GM12891 (cell line): Measurements from ENCODE around the gene C2orf72. TPM values are rescaled to one million over a fixed set of nuclear protein-coding genes. Genes with fewer than 3 reads are reported as not detected.

ENCODE experiments used
- DNase-seq: peaks from one replicate; pipeline ENCODE4 v3.0.0; 2011; ENCODE audit warnings: low spot score; ENCODE audit not compliant: insufficient read length
- FAIRE-seq: peaks from 2 replicates; lab custom pipeline; 2011; peaks lifted over from hg19 to GRCh38; lab: Jason Lieb, UNC
- PAX5 ChIP-seq: IDR thresholded peaks from 2 replicates; pipeline ENCODE4 v1.6.1; 2011; ENCODE audit warnings: low read length, moderate library complexity, mild to moderate bottlenecking; ENCODE audit not compliant: insufficient read depth, severe bottlenecking
- POLR2A ChIP-seq: IDR thresholded peaks from 2 replicates; pipeline ENCODE4 v1.6.1; 2011; ENCODE audit warnings: low read depth, low read length, control low read depth
- POLR2AphosphoS5 ChIP-seq: IDR thresholded peaks from 2 replicates; pipeline ENCODE4 v1.6.1; 2011; ENCODE audit warnings: low read depth, low read length, control low read depth
- POU2F2 ChIP-seq: IDR thresholded peaks from 2 replicates; pipeline ENCODE4 v1.6.1; 2011; ENCODE audit warnings: low read depth, mild to moderate bottlenecking, control low read depth, low read length, moderate library complexity
- SPI1 ChIP-seq: IDR thresholded peaks from 2 replicates; pipeline ENCODE4 v1.6.1; 2011; ENCODE audit warnings: low read depth, low read length, control low read depth
- TAF1 ChIP-seq: IDR thresholded peaks from 2 replicates; pipeline ENCODE4 v1.6.1; 2011; ENCODE audit warnings: low read depth, low read length, control low read depth
- polyA plus RNA-seq: library from polyadenylated mRNA; unstranded; fragments of >200 nt; gene quantifications from one replicate; pipeline ENCODE4 v1.2.1, GENCODE V29; 2012; ENCODE audit warnings: low read depth, missing spikeins, inconsistent platforms; ENCODE audit not compliant: missing spikeins

Gene C2orf72
- 0.82 TPM for polyA plus RNA-seq

DNA sequence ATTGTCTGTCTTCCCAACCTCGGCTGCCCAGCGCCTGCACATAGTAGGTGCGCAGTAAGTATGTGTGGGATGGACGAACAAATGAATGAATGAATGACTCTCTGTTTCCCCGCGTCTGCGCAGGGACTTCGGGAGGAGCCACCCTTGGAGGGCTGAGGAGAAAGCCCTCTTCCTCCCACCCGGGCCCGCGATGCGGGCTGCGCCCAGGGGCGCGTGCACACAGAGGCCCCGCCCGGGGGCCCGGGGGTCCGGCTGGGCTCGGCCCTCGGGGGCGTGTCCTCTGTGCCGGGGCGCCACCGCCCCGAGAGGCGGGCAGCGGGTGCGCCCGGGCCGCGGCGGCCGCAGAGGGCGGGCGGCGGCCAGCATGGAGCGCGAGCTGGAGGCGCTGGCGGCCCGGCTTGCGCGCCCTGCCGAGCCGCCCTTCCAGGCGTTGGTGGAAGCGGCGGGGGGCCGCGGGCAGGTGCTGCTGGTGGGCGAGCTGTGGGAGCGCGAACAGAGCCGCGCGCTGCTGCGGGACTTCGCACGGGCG lies at the start of gene C2orf72:
Gene C2orf72 (plus strand): TSS at position 322 of the 529 bp plus-strand sequence. CDS start 43 bp downstream, at position 365.
- no peak for TF ChIP-seq POU2F2
- TF ChIP-seq POLR2AphosphoS5: no peak
- TF ChIP-seq SPI1: no peak
- no peak for TF ChIP-seq PAX5
- no peak for TF ChIP-seq TAF1
- no peak for TF ChIP-seq POLR2A
- DNase-seq: peak; percentile 49

DNA sequence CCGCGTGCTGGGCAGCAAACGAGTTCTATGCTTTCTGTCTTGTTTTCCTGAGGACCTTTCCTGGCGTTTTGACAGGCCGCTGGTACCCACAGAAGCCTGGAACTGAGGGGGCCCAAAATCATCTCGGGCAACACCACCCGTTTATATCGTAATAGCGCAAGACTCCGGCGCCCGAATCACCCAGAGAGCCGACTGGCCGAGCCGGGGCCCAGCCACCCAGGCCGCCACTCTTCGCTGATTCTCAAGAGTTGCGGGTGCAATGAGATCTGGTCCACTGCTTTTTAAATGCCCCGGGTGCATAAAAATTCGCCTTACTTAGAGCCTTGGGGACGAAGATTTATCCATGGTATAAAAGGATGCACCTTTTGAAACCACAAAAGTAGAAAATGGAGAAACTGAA lies 47.6 kb upstream of the C2orf72 start:
- FAIRE-seq (no peak), DNase-seq (no peak)
- TF ChIP-seq SPI1: no peak
- TF ChIP-seq TAF1: no peak
- no peak for TF ChIP-seq POU2F2
- no peak for TF ChIP-seq POLR2AphosphoS5
- TF ChIP-seq POLR2A: no peak
- TF ChIP-seq PAX5: no peak

More for the DNA sequence above, at the start of gene C2orf72:
- FAIRE-seq: no peak

DNA sequence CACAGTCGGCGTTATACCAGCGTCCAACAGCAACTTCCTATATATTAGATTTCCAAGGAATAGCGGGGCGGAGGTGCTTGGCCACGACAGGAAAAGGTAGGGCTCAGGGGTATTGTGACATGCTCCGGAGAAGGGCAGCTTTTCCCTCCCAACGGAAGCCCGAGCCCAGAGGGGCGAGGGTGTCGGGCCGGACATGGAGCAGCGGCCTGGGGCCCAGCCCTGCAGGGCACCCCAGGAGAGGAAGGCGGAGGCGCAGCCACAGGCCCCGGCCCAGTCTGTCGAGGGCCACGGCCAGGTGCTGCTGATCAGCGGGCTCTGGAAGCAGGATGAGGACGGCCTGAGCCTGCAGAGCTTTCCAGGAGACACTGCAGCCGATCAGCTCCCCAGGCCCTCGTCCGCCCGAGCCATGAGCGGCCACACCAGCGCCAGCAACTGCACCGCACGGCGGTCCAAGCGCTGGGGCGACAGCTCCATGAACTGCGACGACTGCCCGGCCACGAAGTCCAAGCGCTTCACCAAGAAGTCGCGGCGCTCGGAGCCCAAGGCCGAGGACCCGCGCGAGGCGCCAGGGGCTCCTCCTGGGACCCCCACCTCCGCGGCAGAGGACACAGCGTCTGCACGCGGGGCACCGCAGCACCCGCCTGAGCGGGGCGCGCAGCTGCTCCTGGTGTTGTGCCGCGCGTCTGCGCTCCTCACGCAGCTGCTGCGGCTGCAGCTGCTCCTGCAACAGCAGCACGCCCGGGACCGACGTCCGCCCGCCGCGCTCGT lies 47.0 kb upstream of the C2orf72 start:
- FAIRE-seq (no peak), DNase-seq (no peak)

GRCh38 chr2:230990899-230991150 lies 46.5 kb upstream of the C2orf72 start:
- DNase-seq (no peak), FAIRE-seq (no peak)
- TF ChIP-seq POU2F2 (no peak), PAX5 (no peak), SPI1 (no peak), POLR2AphosphoS5 (no peak), POLR2A (no peak), TAF1 (no peak)

More for the DNA sequence above, 47.0 kb upstream of the C2orf72 start:
- TF ChIP-seq TAF1: no peak
- TF ChIP-seq SPI1: no peak
- TF ChIP-seq PAX5: no peak
- no peak for TF ChIP-seq POU2F2
- no peak for TF ChIP-seq POLR2AphosphoS5
- TF ChIP-seq POLR2A: no peak

GRCh38 chr2:230991598-230991997 lies 45.7 kb upstream of the C2orf72 start:
- TF ChIP-seq POLR2A (no peak), TAF1 (no peak), SPI1 (no peak), POLR2AphosphoS5 (no peak)
- DNase-seq (no peak), FAIRE-seq (no peak)

GRCh38 chr2:230995821-230996220 lies 41.5 kb upstream of the C2orf72 start, which contains the start of gene SPATA3:
TSS of gene SPATA3 (plus strand) at chr2:230996121. CDS start at chr2:230996234, 113 bp downstream.
- TF ChIP-seq POLR2AphosphoS5 (no peak), SPI1 (no peak), PAX5 (no peak), POU2F2 (no peak), POLR2A (no peak), TAF1 (no peak)
- no peak for DNase-seq
- FAIRE-seq: no peak

- no peak for FAIRE-seq
- no peak for TF ChIP-seq POU2F2
- TF ChIP-seq SPI1: no peak
- no peak for TF ChIP-seq TAF1
- no peak for TF ChIP-seq PAX5
- no peak for TF ChIP-seq POLR2AphosphoS5
- no peak for TF ChIP-seq POLR2A
- no peak for DNase-seq
Observed at GRCh38 chr2:230996661-230997060, 40.7 kb upstream of the C2orf72 start.

GRCh38 chr2:230998882-230999281 lies 38.4 kb upstream of the C2orf72 start:
- DNase-seq (no peak), FAIRE-seq (no peak)
- TF ChIP-seq POLR2A: no peak
- no peak for TF ChIP-seq SPI1
- TF ChIP-seq POU2F2: no peak
- no peak for TF ChIP-seq PAX5
- no peak for TF ChIP-seq POLR2AphosphoS5
- no peak for TF ChIP-seq TAF1

DNA sequence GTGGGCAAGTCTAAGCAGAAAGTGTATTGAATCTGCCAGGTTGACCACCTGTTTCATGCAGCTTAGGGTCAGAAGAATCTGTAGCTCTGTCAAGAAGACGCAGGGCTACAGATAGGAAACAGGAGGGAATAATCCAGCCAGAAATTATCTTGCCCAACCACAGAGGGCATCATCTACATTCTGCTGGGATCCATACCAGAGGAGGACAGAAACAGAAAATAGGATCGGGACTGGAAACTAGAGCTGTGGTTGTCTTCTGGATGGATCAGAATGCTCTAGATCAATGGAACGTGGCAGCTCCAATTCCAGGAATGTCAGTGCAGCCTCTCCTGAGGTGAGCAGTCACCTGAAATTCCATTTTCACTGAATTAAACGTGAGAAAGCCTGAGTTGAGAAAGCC lies 37.8 kb upstream of the C2orf72 start:
- DNase-seq (no peak), FAIRE-seq (no peak)
- TF ChIP-seq POLR2A (no peak), POU2F2 (no peak), SPI1 (no peak), POLR2AphosphoS5 (no peak), TAF1 (no peak), PAX5 (no peak)
